K562 (cell line): ENCODE measurements around the gene AIG1. TPM values are rescaled to one million over a fixed set of nuclear protein-coding genes. Genes with fewer than 3 reads are reported as not detected.

Experiments
- BRD4 ChIP-seq: fragments of 200-600 bp; sonication (generic); IDR thresholded peaks from 2 replicates; pipeline ENCODE4 v1.6.1; 2017; ENCODE audit warnings: inconsistent platforms
- CBX1 ChIP-seq: sonication (generic); IDR thresholded peaks from 2 replicates; pipeline ENCODE4 v1.6.1; 2016; ENCODE audit warnings: antibody characterized with exemption, low read depth, mild to moderate bottlenecking
- ETS1 ChIP-seq: conservative IDR thresholded peaks from 2 replicates; pipeline ENCODE4 v1.6.1; 2011; ENCODE audit warnings: low read depth, mild to moderate bottlenecking, low read length; ENCODE audit not compliant: control insufficient read depth
- FOS ChIP-seq: IDR thresholded peaks from 3 replicates; pipeline ENCODE4 v1.6.1; 2011; ENCODE audit not compliant: insufficient read length; ENCODE audit errors: extremely low read depth
- FOXK2 ChIP-seq, 2 experiments: fragments of 450-650 bp; IDR thresholded peaks in 1 of 2; conservative IDR thresholded peaks in 1 of 2; 2 replicates each; pipeline ENCODE4 v1.6.1; 2016; ENCODE audit warnings: low read depth in 2 of 2, mild to moderate bottlenecking in 1 of 2
- GATAD2A ChIP-seq: fragments of 450-650 bp; IDR thresholded peaks from 2 replicates; pipeline ENCODE4 v1.6.1; 2017
- NBN ChIP-seq: fragments of 450-650 bp; IDR thresholded peaks from 2 replicates; pipeline ENCODE4 v1.6.1; 2016; ENCODE audit warnings: low read depth, mild to moderate bottlenecking
- NRF1 ChIP-seq, 2 experiments: fragments of 450-650 bp; IDR thresholded peaks in 1 of 2; conservative IDR thresholded peaks in 1 of 2; 2 replicates each; pipeline ENCODE4 v1.6.1; 2014; ENCODE audit warnings: mild to moderate bottlenecking in 2 of 2
- OTX1 ChIP-seq: fragments of 450-650 bp; formaldehyde crosslinking; IDR thresholded peaks from 2 replicates; pipeline ENCODE4 v1.4.0; 2022; ENCODE audit warnings: mild to moderate bottlenecking
- PHF8 ChIP-seq: fragments of 200-600 bp; sonication (generic); IDR thresholded peaks from 2 replicates; pipeline ENCODE4 v1.6.1; 2012; ENCODE audit warnings: mixed run types, mild to moderate bottlenecking, inconsistent platforms, low read length, moderate library complexity, borderline replicate concordance
- PML ChIP-seq: IDR thresholded peaks from 2 replicates; pipeline ENCODE4 v1.6.1; 2012; ENCODE audit warnings: low read length, inconsistent platforms
- RB1 ChIP-seq: fragments of 450-650 bp; IDR thresholded peaks from 2 replicates; pipeline ENCODE4 v1.6.1; 2017; ENCODE audit warnings: low read depth, mild to moderate bottlenecking
- SLC30A9 ChIP-seq: fragments of 250-450 bp; sonication (Bioruptor Pico); IDR thresholded peaks from 2 replicates; pipeline ENCODE4 v1.8.0; 2022; ENCODE audit warnings: mild to moderate bottlenecking, moderate library complexity
- SOX6 ChIP-seq: fragments of 450-650 bp; IDR thresholded peaks from 2 replicates; pipeline ENCODE4 v1.6.1; 2014; ENCODE audit warnings: mild to moderate bottlenecking
- SP1 ChIP-seq: sonication (generic); formaldehyde crosslinking; IDR thresholded peaks from 2 replicates; pipeline ENCODE4 v1.8.1; 2022; ENCODE audit warnings: mild to moderate bottlenecking, missing genetic modification reagents
- SREBF1 ChIP-seq: fragments of 150-350 bp; IDR thresholded peaks from 2 replicates; pipeline ENCODE4 v1.6.1; 2014; ENCODE audit warnings: antibody characterized with exemption, low read depth, low read length, borderline replicate concordance
- TARDBP ChIP-seq: fragments of 450-650 bp; IDR thresholded peaks from 2 replicates; pipeline ENCODE4 v1.6.1; 2016
- TBP ChIP-seq: optimal IDR thresholded peaks from 2 replicates; pipeline ENCODE3; 2011; ENCODE audit warnings: low read depth, low read length, improper control_type of control experiment
- TRIM24 ChIP-seq, 2 experiments: fragments of 450-650 bp; IDR thresholded peaks; 2 replicates each; pipeline ENCODE4 v1.6.1; 2016
- ZEB2 ChIP-seq: fragments of 450-650 bp; IDR thresholded peaks from 2 replicates; pipeline ENCODE4 v1.6.1; 2016
- ZNF263 ChIP-seq: sonication (generic); formaldehyde crosslinking; IDR thresholded peaks from 2 replicates; pipeline ENCODE4 v1.8.0; 2022; ENCODE audit warnings: mild to moderate bottlenecking, missing genetic modification reagents, borderline replicate concordance
- ZNF586 ChIP-seq: fragments of 450-650 bp; formaldehyde crosslinking; conservative IDR thresholded peaks from 2 replicates; pipeline ENCODE4 v1.4.0; 2020; ENCODE audit warnings: mild to moderate bottlenecking, moderate library complexity
- polyA plus RNA-seq, 8 experiments: library from polyadenylated mRNA; depleted of rRNA in 4 of 8; stranded (reverse) in 5 of 8; unstranded in 3 of 8; fragments of >200 nt; fragmentation: Nextera tagmentation in 2 of 8; fragmentation: Illumina TruSeq in 1 of 8; extraction: Ambion mirVana in 2 of 8; extraction: Trizol in 1 of 8; gene quantifications; 2 replicates each; pipeline versions ENCODE4 v1.2.1 to v1.2.3, GENCODE V29; 2011 to 2014; ENCODE audit warnings: inconsistent platforms in 1 of 8, missing spikeins in 1 of 8
- total RNA-seq, 7 experiments: library from RNA; depleted of rRNA in 6 of 7; stranded (reverse); fragments of >200 nt in 6 of 7; fragmentation: Illumina TruSeq in 2 of 7; extraction: Trizol in 2 of 7; gene quantifications; 2 replicates each; pipeline versions ENCODE4 v1.2.1 to v1.2.3, GENCODE V29; 2011 to 2021; ENCODE audit warnings: low replicate concordance in 1 of 7
- TF ChIP-seq, protein P1 (sequence below), 2 experiments: fragments of 450-650 bp; conservative IDR thresholded peaks; 2 replicates each; pipeline ENCODE4 v1.6.1; 2017; ENCODE audit warnings: mild to moderate bottlenecking in 2 of 2, moderate library complexity in 2 of 2
- TF ChIP-seq, protein P2 (sequence below), 2 experiments: IDR thresholded peaks; 2 replicates each; pipeline ENCODE4 v1.6.1; 2011; ENCODE audit warnings: borderline replicate concordance in 1 of 2, control low read depth in 1 of 2, low read depth in 1 of 2, low read length in 1 of 2, mild to moderate bottlenecking in 1 of 2, mixed read lengths in 1 of 2, moderate library complexity in 1 of 2; ENCODE audit not compliant: insufficient read depth in 1 of 2, insufficient read length in 1 of 2, poor library complexity in 1 of 2, severe bottlenecking in 1 of 2; ENCODE audit errors: extremely low read depth in 1 of 2

The AIG1 gene
- total and polyA plus RNA-seq, 9 of the 15 experiments (the other 6 are each of a cell fraction or from before 2014, with no cell fraction given), result 74.8 to 333 (median 127) TPM

GRCh38 chr6:143060806-143061596 is at the start of gene AIG1 (continued):
- TF ChIP-seq TBP (peak; percentile 73), ZEB2 (peak; percentile 92), ZNF263 (0 out of 2 replicates have a peak, but pooled peaks have one; percentile 38), FOS (no peak), SOX6 (peak; percentile 26; the same call in 1 of the 2 replicates), FOXK2 (conservative IDR thresholded peaks at IDR 0.05 in 1 of 2, IDR thresholded peaks at IDR 0.05 in 1 of 2; ENCODE audit: low read depth in 2 of 2) (peak; percentile 22 to 48; a peak in 2 of 4 replicates), OTX1 (CRISPR knock-in tag) (0 out of 2 replicates have a peak, but pooled peaks have one; percentile 36), ZNF586 (no peak), GATAD2A (peak; percentile 80; the same call in 1 of the 2 replicates), BRD4 (no peak; the same call in 1 of the 2 replicates), SLC30A9 (no peak), NRF1 (conservative IDR thresholded peaks at IDR 0.05 in 1 of 2, IDR thresholded peaks at IDR 0.05 in 1 of 2) (peak; percentile 80 to 85), RB1 (no peak), TARDBP (no peak), PML (peak; percentile 38; the same call in 1 of the 2 replicates), PHF8 (peak; percentile 66; the same call in 1 of the 2 replicates), TRIM24 (IDR thresholded peaks at IDR 0.05) (peak; percentile 49 to 64; a peak in 3 of 4 replicates), ETS1 (0 out of 2 replicates have a peak, but pooled peaks have one; percentile 55), SREBF1 (no peak), SP1 (CRISPR knock-in tag) (peak; percentile 51; the same call in 1 of the 2 replicates), CBX1 (peak; percentile 1; the same call in 1 of the 2 replicates), NBN (0 out of 2 replicates have a peak, but pooled peaks have one; percentile 15)
- TF ChIP-seq, protein P1, sequence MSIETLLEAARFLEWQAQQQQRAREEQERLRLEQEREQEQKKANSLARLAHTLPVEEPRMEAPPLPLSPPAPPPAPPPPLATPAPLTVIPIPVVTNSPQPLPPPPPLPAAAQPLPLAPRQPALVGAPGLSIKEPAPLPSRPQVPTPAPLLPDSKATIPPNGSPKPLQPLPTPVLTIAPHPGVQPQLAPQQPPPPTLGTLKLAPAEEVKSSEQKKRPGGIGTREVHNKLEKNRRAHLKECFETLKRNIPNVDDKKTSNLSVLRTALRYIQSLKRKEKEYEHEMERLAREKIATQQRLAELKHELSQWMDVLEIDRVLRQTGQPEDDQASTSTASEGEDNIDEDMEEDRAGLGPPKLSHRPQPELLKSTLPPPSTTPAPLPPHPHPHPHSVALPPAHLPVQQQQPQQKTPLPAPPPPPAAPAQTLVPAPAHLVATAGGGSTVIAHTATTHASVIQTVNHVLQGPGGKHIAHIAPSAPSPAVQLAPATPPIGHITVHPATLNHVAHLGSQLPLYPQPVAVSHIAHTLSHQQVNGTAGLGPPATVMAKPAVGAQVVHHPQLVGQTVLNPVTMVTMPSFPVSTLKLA (conservative IDR thresholded peaks at IDR 0.05), result peak; percentile 75
- TF ChIP-seq, protein P2, sequence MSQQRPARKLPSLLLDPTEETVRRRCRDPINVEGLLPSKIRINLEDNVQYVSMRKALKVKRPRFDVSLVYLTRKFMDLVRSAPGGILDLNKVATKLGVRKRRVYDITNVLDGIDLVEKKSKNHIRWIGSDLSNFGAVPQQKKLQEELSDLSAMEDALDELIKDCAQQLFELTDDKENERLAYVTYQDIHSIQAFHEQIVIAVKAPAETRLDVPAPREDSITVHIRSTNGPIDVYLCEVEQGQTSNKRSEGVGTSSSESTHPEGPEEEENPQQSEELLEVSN (IDR thresholded peaks at IDR 0.05; ENCODE audit: borderline replicate concordance in 1 of 2, extremely low read depth in 1 of 2, insufficient read depth in 1 of 2, insufficient read length in 1 of 2, low read depth in 1 of 2, low read length in 1 of 2, poor library complexity in 1 of 2, severe bottlenecking in 1 of 2), result peak; percentile 44 to 90
